K562 (cell line): ENCODE results near the gene RIPK4. TPM values are rescaled to one million over a fixed set of nuclear protein-coding genes. Genes with fewer than 3 reads are reported as not detected.

ENCODE experiments used
- ATAC-seq: fragments of 200-7000 bp; cut with Tn5 transposase; 3 replicates; pipeline ENCODE4 v1.9.1; 2020; ENCODE audit warnings: moderate library complexity
- BruUV-seq: library from RNA; stranded (reverse); fragments of 400-500 nt; replicated peaks from 2 replicates; lab custom pipeline; 2021; lab: Mats Ljungman, UMichigan
- CTCF ChIA-PET: fragments of 300-600 bp; formaldehyde crosslinking; extraction: SDS; loops from one replicate; lab custom pipeline; 2021; ENCODE audit warnings: low intra/inter-chr PET ratio; lab: Yijun Ruan, JAX
- POLR2A ChIA-PET: fragments of 300-600, 350-650 bp; sonication (Branson Sonifier 250); formaldehyde crosslinking; extraction: SDS; loops from one replicate; lab custom pipeline; 2021; ENCODE audit warnings: antibody characterized with exemption, inconsistent platforms; lab: Yijun Ruan, JAX
- DNase-seq, 4 experiments: peaks; one replicate each; pipeline versions ENCODE4 v3.0.0 to v3.0.0-alpha.2; 2011 to 2018; ENCODE audit warnings: low spot score in 3 of 4, mixed read lengths in 3 of 4; ENCODE audit errors: extremely low read depth in 1 of 4
- FAIRE-seq: peaks from 2 replicates; lab custom pipeline; 2011; peaks lifted over from hg19 to GRCh38; lab: Jason Lieb, UNC
- H2AFZ ChIP-seq: 2 replicates; pipeline ENCODE4 v1.6.0; 2011; ENCODE audit warnings: low read depth, low read length, control low read depth, inconsistent platforms
- H3K27ac ChIP-seq: fragments of 200-600 bp; 3 replicates; pipeline ENCODE4 v1.8.0; 2011; ENCODE audit warnings: low read depth, mild to moderate bottlenecking, control low read depth, inconsistent platforms, low read length, moderate library complexity, mixed read lengths; ENCODE audit errors: extremely low read depth
- H3K27me3 ChIP-seq, 2 experiments: fragments of 300-600 bp in 1 of 2; 2 replicates in 1 of 2; 3 replicates in 1 of 2; pipeline versions ENCODE4 v1.6.0 to v1.8.0; 2011; ENCODE audit warnings: inconsistent platforms in 2 of 2, low read length in 2 of 2, mild to moderate bottlenecking in 1 of 2, mixed read lengths in 1 of 2, moderate library complexity in 1 of 2; ENCODE audit not compliant: control insufficient read depth in 2 of 2, insufficient read depth in 2 of 2
- H3K36me3 ChIP-seq: fragments of 300-600 bp; 3 replicates; pipeline ENCODE4 v1.8.0; 2011; ENCODE audit warnings: mild to moderate bottlenecking, low read length, inconsistent platforms; ENCODE audit not compliant: control insufficient read depth, insufficient read depth
- H3K4me1 ChIP-seq, 2 experiments: fragments of 200-600 bp in 1 of 2; replicated peaks in 1 of 2; 2 replicates in 1 of 2; 3 replicates in 1 of 2; pipeline versions ENCODE4 v1.5.1 to v1.8.0; 2011; ENCODE audit warnings: inconsistent platforms in 2 of 2, low read length in 2 of 2, mild to moderate bottlenecking in 1 of 2, mixed read lengths in 1 of 2, moderate library complexity in 1 of 2; ENCODE audit not compliant: control insufficient read depth in 2 of 2, insufficient read depth in 2 of 2
- H3K4me2 ChIP-seq: 2 replicates; pipeline ENCODE4 v1.6.1; 2011; ENCODE audit warnings: low read length, control low read depth, inconsistent platforms, mixed read lengths; ENCODE audit not compliant: insufficient read depth
- H3K4me3 ChIP-seq: fragments of 200-600 bp; sonication (generic), shearing (Covaris generic); 2 replicates; pipeline ENCODE4 v1.5.1; 2016; ENCODE audit warnings: control low read depth, inconsistent platforms
- H3K79me2 ChIP-seq: fragments of 200-600 bp; 3 replicates; pipeline ENCODE4 v1.8.0; 2011; ENCODE audit warnings: low read length, inconsistent platforms; ENCODE audit not compliant: control insufficient read depth, insufficient read depth
- H3K9ac ChIP-seq, 2 experiments: 2 replicates each; pipeline versions ENCODE4 v1.6.0 to v1.6.1; 2011; ENCODE audit warnings: low read depth in 2 of 2, low read length in 2 of 2, control low read depth in 1 of 2, inconsistent platforms in 1 of 2, mild to moderate bottlenecking in 1 of 2, mixed read lengths in 1 of 2; ENCODE audit not compliant: insufficient read depth in 1 of 2
- H3K9me1 ChIP-seq: one replicate; pipeline ENCODE4 v1.6.0; 2011; ENCODE audit warnings: inconsistent platforms, mild to moderate bottlenecking, low read length, moderate library complexity; ENCODE audit not compliant: control insufficient read depth, insufficient read depth
- H3K9me3 ChIP-seq: replicated peaks from 2 replicates; pipeline ENCODE4 v1.5.1; 2011; ENCODE audit warnings: low read depth, low read length, inconsistent platforms; ENCODE audit not compliant: control insufficient read depth, insufficient read depth
- H4K20me1 ChIP-seq: replicated peaks from 2 replicates; pipeline ENCODE4 v1.6.1; 2011; ENCODE audit warnings: low read length, inconsistent platforms, mixed read lengths; ENCODE audit not compliant: control insufficient read depth, insufficient read depth
- BCOR ChIP-seq: fragments of 450-650 bp; IDR thresholded peaks from 2 replicates; pipeline ENCODE4 v1.6.1; 2016
- CHD4 ChIP-seq: fragments of 200-600 bp; sonication (generic); IDR thresholded peaks from 3 replicates; pipeline ENCODE4 v1.6.1; 2012; ENCODE audit warnings: low read depth, mild to moderate bottlenecking, mixed read lengths, low read length, inconsistent platforms; ENCODE audit not compliant: insufficient read depth, insufficient replicate concordance, poor library complexity, severe bottlenecking
- FOXJ2 ChIP-seq: fragments of 200-800 bp; sonication (Bioruptor generic); IDR thresholded peaks from 2 replicates; pipeline ENCODE4 v1.6.1; 2016; ENCODE audit warnings: missing genetic modification characterization, missing compliant biosample characterization
- HDAC1 ChIP-seq, 2 experiments: fragments of 450-650 bp; IDR thresholded peaks; 2 replicates each; pipeline ENCODE4 v1.6.1; 2016 to 2017; ENCODE audit warnings: inconsistent platforms in 1 of 2, mild to moderate bottlenecking in 1 of 2, moderate library complexity in 1 of 2
- KLF10 ChIP-seq: fragments of 250-450 bp; sonication (Bioruptor Pico); IDR thresholded peaks from 2 replicates; pipeline ENCODE4 v1.6.1; 2021; ENCODE audit warnings: matching md5 sums
- NCOA1 ChIP-seq: fragments of 450-650 bp; IDR thresholded peaks from 2 replicates; pipeline ENCODE4 v1.6.1; 2016; ENCODE audit warnings: low read depth
- NCOR1 ChIP-seq: fragments of 450-650 bp; IDR thresholded peaks from 2 replicates; pipeline ENCODE4 v1.6.1; 2016; ENCODE audit warnings: mild to moderate bottlenecking, moderate library complexity
- NR2C2 ChIP-seq, 2 experiments: fragments of 200-800 bp in 1 of 2; sonication (Bioruptor generic) in 1 of 2; sonication (generic) in 1 of 2; formaldehyde crosslinking in 1 of 2; IDR thresholded peaks; 2 replicates each; pipeline versions ENCODE4 v1.6.1 to v1.8.0; 2016 to 2022; ENCODE audit warnings: mild to moderate bottlenecking in 1 of 2, missing compliant biosample characterization in 1 of 2, missing genetic modification characterization in 1 of 2, missing genetic modification reagents in 1 of 2
- SP2 ChIP-seq: IDR thresholded peaks from 2 replicates; pipeline ENCODE4 v1.6.1; 2011; ENCODE audit warnings: mild to moderate bottlenecking, low read depth, low read length, moderate library complexity; ENCODE audit not compliant: poor library complexity, severe bottlenecking; ENCODE audit errors: extremely low read depth
- THRAP3 ChIP-seq: fragments of 450-650 bp; IDR thresholded peaks from 2 replicates; pipeline ENCODE4 v1.6.1; 2016; ENCODE audit warnings: mild to moderate bottlenecking, inconsistent platforms, borderline replicate concordance
- WGBS: fragments of 100-300 bp; shearing (Covaris generic); methylation state at CpG from one replicate; pipeline ENCODE4 v1.1.6; 2016; ENCODE audit warnings: low coverage, mixed read lengths; ENCODE audit not compliant: insufficient coverage; ENCODE audit errors: missing lambda C conversion rate; 5-methylcytosine and 5-hydroxymethylcytosine counted together
- in situ Hi-C: fragments of 300-500 bp; cut with MboI; formaldehyde crosslinking; loops from 4 replicates; pipeline ENCODE4 v1.15.0; 2018; ENCODE audit warnings: inconsistent platforms, mixed read lengths
- intact Hi-C: fragments of 100-400 bp; cut with micrococcal nuclease; formaldehyde crosslinking; loops from 2 replicates; pipeline ENCODE4 v1.14.2; 2022
- polyA plus RNA-seq, 8 experiments: library from polyadenylated mRNA; depleted of rRNA in 4 of 8; stranded (reverse) in 5 of 8; unstranded in 3 of 8; fragments of >200 nt; fragmentation: Nextera tagmentation in 2 of 8; fragmentation: Illumina TruSeq in 1 of 8; extraction: Ambion mirVana in 2 of 8; extraction: Trizol in 1 of 8; gene quantifications; 2 replicates each; pipeline versions ENCODE4 v1.2.1 to v1.2.3, GENCODE V29; 2011 to 2014; ENCODE audit warnings: inconsistent platforms in 1 of 8, missing spikeins in 1 of 8
- total RNA-seq, 7 experiments: library from RNA; depleted of rRNA in 6 of 7; stranded (reverse); fragments of >200 nt in 6 of 7; fragmentation: Illumina TruSeq in 2 of 7; extraction: Trizol in 2 of 7; gene quantifications; 2 replicates each; pipeline versions ENCODE4 v1.2.1 to v1.2.3, GENCODE V29; 2011 to 2021; ENCODE audit warnings: low replicate concordance in 1 of 7
- TF ChIP-seq, protein P1 (sequence below): fragments of 450-650 bp; formaldehyde crosslinking; IDR thresholded peaks from 2 replicates; pipeline ENCODE4 v1.4.0; 2020; ENCODE audit warnings: mild to moderate bottlenecking, mixed read lengths
- TF ChIP-seq, protein P2 (sequence below): fragments of 450-650 bp; IDR thresholded peaks from 2 replicates; pipeline ENCODE4 v1.6.1; 2016; ENCODE audit warnings: antibody characterized with exemption
- TF ChIP-seq, protein P3 (sequence below): IDR thresholded peaks from 2 replicates; pipeline ENCODE4 v1.6.1; 2016; ENCODE audit warnings: missing genetic modification characterization, missing compliant biosample characterization

Gene RIPK4
- total and polyA plus RNA-seq, 9 of the 15 experiments (the other 6 are each of a cell fraction or from before 2014, with no cell fraction given): not detected

DNA sequence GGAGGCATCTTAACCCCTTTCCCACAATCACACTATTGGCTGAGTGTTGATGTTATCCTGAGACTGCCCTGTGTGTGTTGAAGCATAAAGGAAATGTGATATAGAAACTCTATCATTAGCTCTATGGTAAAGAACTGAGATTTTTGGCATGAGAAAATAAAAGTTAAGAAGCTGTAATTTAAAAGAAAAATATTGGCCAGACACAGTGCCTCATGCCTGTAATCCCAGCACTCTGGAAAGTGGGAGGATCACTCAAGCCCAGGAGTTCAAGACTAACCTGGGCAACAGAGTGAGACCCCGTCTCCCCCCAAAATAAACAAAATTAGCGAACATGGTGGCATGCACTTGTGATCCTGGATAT is 14.2 kb upstream of the RIPK4 start (continued):
- TF ChIP-seq, protein P1, sequence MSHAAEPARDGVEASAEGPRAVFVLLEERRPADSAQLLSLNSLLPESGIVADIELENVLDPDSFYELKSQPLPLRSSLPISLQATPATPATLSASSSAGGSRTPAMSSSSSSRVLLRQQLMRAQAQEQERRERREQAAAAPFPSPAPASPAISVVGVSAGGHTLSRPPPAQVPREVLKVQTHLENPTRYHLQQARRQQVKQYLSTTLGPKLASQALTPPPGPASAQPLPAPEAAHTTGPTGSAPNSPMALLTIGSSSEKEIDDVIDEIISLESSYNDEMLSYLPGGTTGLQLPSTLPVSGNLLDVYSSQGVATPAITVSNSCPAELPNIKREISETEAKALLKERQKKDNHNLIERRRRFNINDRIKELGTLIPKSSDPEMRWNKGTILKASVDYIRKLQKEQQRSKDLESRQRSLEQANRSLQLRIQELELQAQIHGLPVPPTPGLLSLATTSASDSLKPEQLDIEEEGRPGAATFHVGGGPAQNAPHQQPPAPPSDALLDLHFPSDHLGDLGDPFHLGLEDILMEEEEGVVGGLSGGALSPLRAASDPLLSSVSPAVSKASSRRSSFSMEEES: no peak
- TF ChIP-seq NR2C2 (CRISPR knock-in tag; IDR thresholded peaks at IDR 0.05) (no peak), NR2C2 (tag; IDR thresholded peaks at IDR 0.05) (no peak), SP2 (no peak), HDAC1 (IDR thresholded peaks at IDR 0.05) (no peak), NCOR1 (no peak), KLF10 (CRISPR knock-in tag) (no peak), CHD4 (no peak)

DNA sequence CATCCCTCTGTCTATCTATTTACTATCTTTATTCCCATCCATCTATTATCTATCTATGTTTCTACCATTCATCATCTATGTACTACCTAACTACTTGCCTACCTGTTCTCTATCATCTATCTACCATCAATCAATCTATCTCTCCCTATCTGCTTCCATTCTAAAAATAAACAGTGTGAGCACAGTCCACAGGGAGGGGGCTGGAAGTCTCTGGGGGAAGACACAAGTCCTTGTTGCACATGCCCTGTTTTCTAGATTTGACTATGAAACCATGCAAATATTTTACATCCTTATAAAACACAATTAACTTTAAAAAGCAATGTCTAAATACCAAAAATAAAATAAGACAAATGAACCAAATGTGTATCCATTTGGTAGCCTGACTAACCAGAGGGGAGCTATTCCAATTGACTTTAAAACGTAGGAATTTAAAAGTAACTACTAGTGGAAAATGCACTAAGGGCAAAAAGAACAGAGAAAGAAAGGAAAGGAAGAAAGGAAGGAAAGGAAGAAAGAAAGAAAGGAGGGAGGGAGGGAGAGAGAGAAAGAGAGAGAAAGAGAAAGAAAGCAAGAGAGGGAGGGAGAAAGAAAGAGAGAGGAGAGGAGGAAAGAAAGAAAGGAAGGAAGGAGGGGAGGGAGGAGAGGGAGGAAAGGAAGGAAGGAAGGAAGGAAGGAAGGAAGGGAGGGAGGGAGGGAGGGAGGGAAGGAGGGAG is 13.6 kb upstream of the RIPK4 start:
- in situ Hi-C loops (loop anchor here (5.0 kb wide), 1 partner anchor 168 kb away; no protein-coding TSS in a partner anchor), intact Hi-C loops (no loop called here)
- no peak for TF ChIP-seq NCOA1
- no peak for TF ChIP-seq THRAP3
- no peak for TF ChIP-seq FOXJ2
- TF ChIP-seq, protein P2, sequence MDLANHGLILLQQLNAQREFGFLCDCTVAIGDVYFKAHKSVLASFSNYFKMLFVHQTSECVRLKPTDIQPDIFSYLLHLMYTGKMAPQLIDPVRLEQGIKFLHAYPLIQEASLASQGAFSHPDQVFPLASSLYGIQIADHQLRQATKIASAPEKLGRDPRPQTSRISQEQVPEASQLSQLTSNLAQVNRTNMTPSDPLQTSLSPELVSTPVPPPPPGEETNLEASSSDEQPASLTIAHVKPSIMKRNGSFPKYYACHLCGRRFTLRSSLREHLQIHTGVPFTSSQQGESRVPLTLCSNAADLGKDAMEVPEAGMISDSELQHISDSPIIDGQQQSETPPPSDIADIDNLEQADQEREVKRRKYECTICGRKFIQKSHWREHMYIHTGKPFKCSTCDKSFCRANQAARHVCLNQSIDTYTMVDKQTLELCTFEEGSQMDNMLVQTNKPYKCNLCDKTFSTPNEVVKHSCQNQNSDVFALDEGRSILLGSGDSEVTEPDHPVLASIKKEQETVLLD: no peak
- no peak for TF ChIP-seq BCOR
- TF ChIP-seq, protein P3, sequence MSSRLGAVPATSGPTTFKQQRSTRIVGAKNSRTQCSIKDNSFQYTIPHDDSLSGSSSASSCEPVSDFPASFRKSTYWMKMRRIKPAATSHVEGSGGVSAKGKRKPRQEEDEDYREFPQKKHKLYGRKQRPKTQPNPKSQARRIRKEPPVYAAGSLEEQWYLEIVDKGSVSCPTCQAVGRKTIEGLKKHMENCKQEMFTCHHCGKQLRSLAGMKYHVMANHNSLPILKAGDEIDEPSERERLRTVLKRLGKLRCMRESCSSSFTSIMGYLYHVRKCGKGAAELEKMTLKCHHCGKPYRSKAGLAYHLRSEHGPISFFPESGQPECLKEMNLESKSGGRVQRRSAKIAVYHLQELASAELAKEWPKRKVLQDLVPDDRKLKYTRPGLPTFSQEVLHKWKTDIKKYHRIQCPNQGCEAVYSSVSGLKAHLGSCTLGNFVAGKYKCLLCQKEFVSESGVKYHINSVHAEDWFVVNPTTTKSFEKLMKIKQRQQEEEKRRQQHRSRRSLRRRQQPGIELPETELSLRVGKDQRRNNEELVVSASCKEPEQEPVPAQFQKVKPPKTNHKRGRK (tag): peak; percentile 40
- no peak for TF ChIP-seq KLF10 (CRISPR knock-in tag)
- BruUV-seq: no TSS peak
- DNase-seq (no peak), FAIRE-seq (no peak), ATAC-seq (no peak)
- Histone ChIP-seq H3K9ac (no peak overlapping the region), H4K20me1 (0 out of 2 replicates have a peak, but pooled peaks cover 2% of the 10 kb centered on the region), H3K9me1 (no peaks in the 10 kb centered on the region), H3K4me1 (peaks cover 6 to 20% of the 10 kb centered on the region in 2 experiments; a peak in 4 of 5 replicates), H3K9me3 (no peaks in the 10 kb centered on the region), H3K27me3 (peaks cover 22 to 36% of the 10 kb centered on the region in 2 experiments), H2AFZ (no peak overlapping the region), H3K27ac (no peak overlapping the region), H3K36me3 (no peaks in the 10 kb centered on the region), H3K4me3 (no peak overlapping the region), H3K79me2 (no peaks in the 10 kb centered on the region), H3K4me2 (no peak overlapping the region)
- ChIA-PET CTCF (no interaction called here), POLR2A (interaction anchor here (0.7 kb wide), 1 partner anchor 12 kb away, joined by 4 read pairs; no protein-coding TSS in a partner anchor)
- 0% methylated on average over 1 of the region's 1 CpG for WGBS
